GM19023 (cell line): Measurements from ENCODE around the gene TTC39C.
"Not testable (repeated sequence)": the region's sequence is repeated elsewhere in the genome, so short reads cannot be mapped to it uniquely, and the experiment has no call there.

Experiments
- ATAC-seq: cut with Tn5 transposase; IDR thresholded peaks from one replicate; pipeline ENCODE4 v1.9.1; 2021; ENCODE audit warnings: mild to moderate bottlenecking, moderate library complexity; ENCODE audit not compliant: unreplicated experiment

The TTC39C gene

DNA sequence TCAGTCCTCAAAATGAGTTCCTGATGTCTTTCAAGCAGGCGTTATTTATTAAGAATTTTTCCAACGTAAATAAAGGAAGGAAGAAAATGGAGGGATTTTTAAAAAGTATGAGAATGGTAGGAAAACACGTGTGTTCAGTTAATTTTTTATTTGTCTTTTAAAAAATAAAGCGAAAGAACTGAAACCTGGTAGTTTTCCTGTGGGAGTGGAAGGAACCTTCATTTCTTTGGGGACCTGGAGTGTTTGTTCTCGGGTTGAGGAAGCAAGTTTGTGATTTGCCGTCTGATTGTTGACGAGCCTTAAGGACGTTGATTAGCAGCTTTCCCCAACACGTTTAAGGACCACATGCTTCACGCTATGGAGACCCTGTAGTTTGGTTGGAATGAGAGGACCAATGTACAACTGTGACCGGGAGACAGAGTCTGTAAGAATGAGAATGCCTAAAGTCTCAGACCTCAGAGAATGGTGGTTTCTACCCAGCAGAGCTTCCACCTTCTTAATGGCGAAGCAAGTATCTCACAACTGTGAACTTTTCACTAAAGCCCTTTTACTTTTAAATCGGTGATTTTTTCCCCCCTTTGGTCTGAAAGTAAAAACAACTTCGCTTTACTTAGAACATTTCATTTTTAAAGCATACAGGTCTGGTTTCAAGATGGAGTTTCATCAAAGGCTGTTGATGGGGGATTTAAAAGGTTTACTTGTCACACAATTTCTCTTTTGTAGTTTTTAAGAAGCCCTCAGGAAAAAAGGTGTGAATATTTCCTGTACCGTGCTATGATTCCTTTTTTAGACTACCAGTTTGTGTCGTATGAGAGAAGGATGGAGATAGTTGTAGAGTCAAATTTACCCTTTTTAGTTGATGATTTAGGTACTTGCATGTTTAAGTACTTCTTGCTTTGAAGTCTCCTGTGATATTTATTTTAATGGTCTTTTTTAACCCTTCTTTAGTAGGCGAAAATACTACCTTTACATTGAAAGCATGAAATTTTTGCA is 1.4 kb downstream of the TTC39C start:
- no peak for ATAC-seq

GRCh38 chr18:24016643-24017042 is 2.1 kb downstream of the TTC39C start:
- no peak for ATAC-seq

GRCh38 chr18:24018299-24018886 is 3.8 kb downstream of the TTC39C start:
- no peak for ATAC-seq

GRCh38 chr18:24019641-24020331 is 5.2 kb downstream of the TTC39C start:
- peak; percentile 79 for ATAC-seq

DNA sequence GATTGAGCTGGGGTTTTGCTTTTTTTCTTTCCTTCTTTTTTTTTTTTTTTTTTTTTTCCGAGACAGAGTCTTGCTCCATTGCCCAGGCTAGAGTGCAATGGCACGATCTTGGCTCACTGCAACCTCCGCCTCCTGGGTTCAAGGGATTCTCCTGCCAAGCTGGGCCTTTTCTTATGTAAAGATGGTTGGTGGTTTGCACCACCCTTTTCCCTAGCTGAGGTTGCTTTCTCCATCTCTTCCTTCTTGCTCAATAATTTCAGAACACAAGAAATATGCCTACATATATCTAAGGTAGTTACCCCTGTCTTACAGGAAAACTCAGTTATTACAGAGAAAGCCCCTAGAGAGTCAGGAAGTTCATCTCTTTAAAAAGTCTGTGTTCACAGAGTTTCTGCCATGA is 7.0 kb downstream of the TTC39C start:
- ATAC-seq: no peak

DNA sequence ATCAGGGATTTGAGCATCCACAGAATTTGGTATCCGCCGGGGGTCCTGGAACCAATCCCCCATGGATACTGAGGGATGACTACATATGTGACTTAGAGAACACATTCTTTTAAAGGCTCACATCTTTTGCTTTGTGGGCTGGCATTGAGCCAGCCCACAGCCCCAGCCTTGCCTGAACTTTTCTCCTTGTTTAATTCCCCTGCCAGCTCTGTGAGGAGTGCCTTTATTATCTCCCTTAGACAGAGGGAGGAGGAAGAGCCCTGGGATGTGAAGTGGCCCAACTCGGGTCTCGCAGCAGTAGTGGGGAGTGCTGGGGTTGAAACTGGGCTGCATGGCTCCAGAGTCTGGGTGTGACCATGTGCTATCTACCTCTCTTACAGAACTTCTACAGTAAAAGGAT is 7.6 kb downstream of the TTC39C start:
- ATAC-seq: no peak

- no peak for ATAC-seq
These were observed 8.7 kb downstream of the TTC39C start for GRCh38 chr18:24023185-24023814.

GRCh38 chr18:24024425-24024824 is 9.9 kb downstream of the TTC39C start:
- ATAC-seq: no peak

DNA sequence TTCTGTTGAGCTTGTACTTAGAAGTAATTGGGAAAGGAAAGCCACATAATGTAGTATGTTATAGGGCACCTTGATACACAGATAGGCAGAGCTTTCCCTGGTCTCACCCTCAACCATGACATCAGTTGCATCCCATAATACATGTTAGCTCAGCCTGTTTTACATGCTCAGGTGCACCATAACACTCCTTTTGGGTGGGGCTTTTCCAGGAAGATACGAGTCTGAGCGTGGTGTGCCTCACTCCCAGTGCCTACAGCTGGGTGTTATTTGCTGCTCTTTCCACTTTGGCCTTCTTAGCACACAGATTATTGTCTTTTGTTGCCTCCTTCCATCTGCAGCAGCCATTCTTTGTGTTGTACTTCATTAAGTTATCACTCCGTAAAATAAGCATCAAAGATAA is 11.9 kb downstream of the TTC39C start:
- no peak for ATAC-seq

DNA sequence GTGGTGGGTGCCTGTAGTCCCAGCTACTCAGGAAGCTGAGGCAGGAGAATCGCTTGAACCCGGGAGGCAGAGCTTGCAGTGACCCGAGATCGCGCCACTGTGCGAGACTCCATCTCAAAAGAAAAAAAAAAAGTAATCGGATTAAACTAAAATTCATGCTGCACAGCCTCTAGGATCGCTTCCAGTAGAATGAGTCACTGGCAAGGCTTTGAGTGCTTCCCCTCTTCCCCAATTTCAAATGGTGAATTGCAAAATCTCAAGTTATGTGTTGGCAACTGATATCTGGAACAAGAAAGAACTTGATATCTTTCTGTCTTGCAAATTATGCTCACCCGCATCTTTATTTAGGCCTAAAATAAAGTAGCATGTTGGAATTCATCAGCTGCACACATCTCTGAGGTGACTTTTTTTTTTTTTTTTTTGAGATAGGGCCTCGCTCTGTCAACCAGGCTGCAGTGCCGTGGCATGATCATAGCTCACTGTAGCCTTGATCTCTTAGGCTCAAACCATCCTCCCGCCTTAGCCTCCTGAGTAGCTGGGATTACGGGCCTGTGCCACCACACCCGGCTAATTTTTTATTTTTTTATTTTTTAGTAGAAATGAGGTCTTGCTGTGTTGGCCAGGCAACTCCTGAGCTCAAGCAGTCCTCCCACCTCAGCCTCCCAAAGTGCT is 12.7 kb downstream of the TTC39C start:
- ATAC-seq: no peak

GRCh38 chr18:24028946-24029345 is 14.4 kb downstream of the TTC39C start:
- ATAC-seq: not testable (repeated sequence)

GRCh38 chr18:24031318-24031717 is 16.8 kb downstream of the TTC39C start:
- no peak for ATAC-seq

DNA sequence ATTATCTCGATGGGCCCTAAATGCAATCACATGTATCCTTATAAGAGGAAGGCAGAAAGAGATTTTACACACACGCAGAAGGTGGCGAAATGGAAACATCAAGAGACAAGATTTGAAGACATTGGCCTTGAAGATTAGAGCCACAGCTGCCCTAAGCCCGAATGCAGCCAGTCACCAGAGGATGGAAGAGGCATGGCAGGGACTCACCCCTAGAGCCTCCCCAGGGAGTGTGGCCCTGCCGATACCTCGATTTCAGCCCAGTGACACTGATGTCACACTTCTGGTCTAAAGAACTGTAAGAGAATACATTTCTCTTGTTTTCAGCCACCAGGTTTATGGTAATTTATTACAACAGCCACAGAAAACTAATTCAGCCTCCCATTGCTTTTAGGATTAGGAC is 17.4 kb downstream of the TTC39C start:
- ATAC-seq: no peak

GRCh38 chr18:24033641-24034412 is 19.3 kb downstream of the TTC39C start:
- ATAC-seq: no peak

- no peak for ATAC-seq
These were observed 20.8 kb downstream of the TTC39C start for GRCh38 chr18:24035316-24035715.

- no peak for ATAC-seq
These were observed 25.1 kb downstream of the TTC39C start for GRCh38 chr18:24039671-24040070.

- ATAC-seq: no peak
These were observed 27.1 kb downstream of the TTC39C start for GRCh38 chr18:24041691-24042090.

GRCh38 chr18:24043403-24043802 is 28.8 kb downstream of the TTC39C start:
- no peak for ATAC-seq

GRCh38 chr18:24048261-24048660 is 33.7 kb downstream of the TTC39C start:
- no peak for ATAC-seq

DNA sequence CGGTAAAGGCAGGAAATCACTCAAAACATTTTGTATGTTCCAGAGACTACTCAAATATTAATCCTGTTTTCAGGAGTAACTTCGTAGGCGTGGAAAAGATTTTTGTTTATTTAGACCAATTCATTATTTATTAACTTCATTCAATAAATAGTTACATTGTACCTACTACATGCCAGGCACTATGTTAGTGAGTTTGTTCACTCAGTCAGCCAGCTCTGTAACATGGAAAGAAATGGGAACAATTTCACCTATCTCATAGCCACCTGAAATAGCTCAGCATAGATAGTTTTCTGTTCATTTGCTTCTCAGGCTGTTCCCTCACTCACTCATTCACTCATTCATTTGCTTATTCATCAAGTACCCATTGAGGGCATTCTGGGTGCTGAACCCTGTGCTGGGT is 34.6 kb downstream of the TTC39C start:
- ATAC-seq: no peak
